Effector memory CD4-positive, alpha-beta T cell (primary cell): Measurements from ENCODE around the gene CCDC141.

Experiments
- DNase-seq, 3 donors: peaks; one replicate each; pipeline ENCODE4 v3.0.0-alpha.2; 2020
- H3K27ac ChIP-seq: 2 replicates; pipeline ENCODE4 v1.7.0; 2013; ENCODE audit warnings: mild to moderate bottlenecking, low read length, moderate library complexity; ENCODE audit not compliant: insufficient read depth, poor library complexity, severe bottlenecking
- H3K27me3 ChIP-seq: replicated peaks from 2 replicates; pipeline ENCODE4 v1.7.0; 2013; ENCODE audit warnings: mild to moderate bottlenecking, low read length; ENCODE audit not compliant: insufficient read depth, control insufficient read depth, poor library complexity, severe bottlenecking
- H3K36me3 ChIP-seq: 2 replicates; pipeline ENCODE4 v1.7.0; 2013; ENCODE audit warnings: mild to moderate bottlenecking, low read length, moderate library complexity; ENCODE audit not compliant: control insufficient read depth, insufficient read depth
- H3K4me1 ChIP-seq: 2 replicates; pipeline ENCODE4 v1.7.0; 2013; ENCODE audit warnings: low read length, mild to moderate bottlenecking; ENCODE audit not compliant: control insufficient read depth, insufficient read depth, poor library complexity, severe bottlenecking
- H3K4me3 ChIP-seq: 2 replicates; pipeline ENCODE4 v1.7.0; 2013; ENCODE audit warnings: low read length, low read depth, mild to moderate bottlenecking; ENCODE audit not compliant: insufficient read depth, poor library complexity, severe bottlenecking
- H3K9me3 ChIP-seq: 2 replicates; pipeline ENCODE4 v1.7.0; 2013; ENCODE audit warnings: mild to moderate bottlenecking, low read length, moderate library complexity; ENCODE audit not compliant: control insufficient read depth

CCDC141 gene

DNA sequence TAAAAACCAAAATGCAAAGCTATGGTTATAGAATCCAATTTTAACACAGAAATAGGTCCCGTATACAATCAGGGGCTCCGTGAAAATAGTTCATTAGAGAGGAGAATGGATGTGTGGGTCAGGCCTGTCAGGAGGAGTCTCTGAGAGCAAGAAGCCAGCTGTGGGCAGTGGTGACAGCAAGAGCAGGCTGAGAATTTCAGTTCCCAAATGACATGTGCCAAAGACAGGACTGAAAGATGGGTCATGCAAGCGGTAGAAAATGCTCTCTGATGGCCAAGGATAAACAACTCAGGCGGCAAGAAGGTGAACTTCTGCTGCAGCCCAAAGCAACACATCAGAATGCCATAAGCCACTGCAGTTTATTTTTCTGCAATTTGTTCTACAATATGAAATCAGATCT lies 100.4 kb downstream of the CCDC141 start:
- Histone ChIP-seq H3K4me3 (no peak overlapping the region), H3K36me3 (no peaks in the 10 kb centered on the region), H3K27ac (no peak overlapping the region), H3K27me3 (no peaks in the 10 kb centered on the region), H3K9me3 (no peaks in the 10 kb centered on the region), H3K4me1 (no peaks in the 10 kb centered on the region)
- DNase-seq = no peak

DNA sequence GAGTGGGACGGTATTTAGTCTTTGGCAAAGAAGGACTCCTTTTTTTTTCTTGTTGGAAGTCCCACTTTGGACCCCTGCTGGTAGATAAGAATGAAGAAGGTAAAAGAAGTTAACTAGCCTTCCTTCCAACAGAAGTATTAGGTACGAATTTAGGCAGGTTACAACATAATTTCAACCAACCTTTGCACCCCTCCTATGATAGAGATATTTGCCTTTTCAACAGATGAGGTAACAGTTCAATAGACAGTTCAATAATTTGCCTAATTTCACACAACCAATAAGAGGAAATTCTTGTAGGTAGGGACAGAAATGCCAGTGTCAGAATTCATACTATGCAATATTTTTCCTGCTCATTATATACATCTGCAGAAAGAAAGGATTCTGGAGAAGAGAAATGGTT lies 100.8 kb downstream of the CCDC141 start:
- H3K36me3 ChIP-seq = no peaks in the 10 kb centered on the region
- no peaks in the 10 kb centered on the region for H3K4me1 ChIP-seq
- no peaks in the 10 kb centered on the region for H3K9me3 ChIP-seq
- H3K27me3 ChIP-seq = no peaks in the 10 kb centered on the region
- DNase-seq = no peak
- H3K4me3 ChIP-seq = no peak overlapping the region
- H3K27ac ChIP-seq = no peak overlapping the region

GRCh38 chr2:178947006-178947405 lies 102.9 kb downstream of the CCDC141 start:
- Histone ChIP-seq H3K4me3 (no peak overlapping the region), H3K4me1 (no peaks in the 10 kb centered on the region), H3K9me3 (no peaks in the 10 kb centered on the region), H3K36me3 (no peaks in the 10 kb centered on the region), H3K27ac (no peak overlapping the region), H3K27me3 (no peaks in the 10 kb centered on the region)
- no peak for DNase-seq

DNA sequence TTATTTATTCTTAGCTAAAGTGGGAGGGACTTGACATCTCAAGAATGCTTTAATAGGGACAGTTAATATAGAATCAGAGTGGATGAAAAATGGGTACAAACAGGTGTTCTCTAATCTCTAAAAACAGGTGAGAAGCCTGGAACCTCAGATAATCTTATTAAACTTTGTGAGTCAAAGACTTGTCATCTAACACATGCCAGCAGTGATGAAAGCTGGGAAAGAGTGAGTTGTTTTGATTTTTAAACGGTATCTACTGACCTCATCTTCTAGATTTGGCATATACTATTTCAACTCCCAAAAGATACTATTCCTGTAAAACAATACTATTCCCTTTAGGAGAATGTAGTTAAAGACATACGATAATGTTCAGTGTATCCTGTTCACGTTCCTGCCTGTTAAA lies 103.4 kb downstream of the CCDC141 start:
- Histone ChIP-seq H3K9me3 (no peaks in the 10 kb centered on the region), H3K36me3 (no peaks in the 10 kb centered on the region), H3K27ac (no peak overlapping the region), H3K27me3 (no peaks in the 10 kb centered on the region), H3K4me3 (no peak overlapping the region), H3K4me1 (no peaks in the 10 kb centered on the region)
- no peak for DNase-seq

DNA sequence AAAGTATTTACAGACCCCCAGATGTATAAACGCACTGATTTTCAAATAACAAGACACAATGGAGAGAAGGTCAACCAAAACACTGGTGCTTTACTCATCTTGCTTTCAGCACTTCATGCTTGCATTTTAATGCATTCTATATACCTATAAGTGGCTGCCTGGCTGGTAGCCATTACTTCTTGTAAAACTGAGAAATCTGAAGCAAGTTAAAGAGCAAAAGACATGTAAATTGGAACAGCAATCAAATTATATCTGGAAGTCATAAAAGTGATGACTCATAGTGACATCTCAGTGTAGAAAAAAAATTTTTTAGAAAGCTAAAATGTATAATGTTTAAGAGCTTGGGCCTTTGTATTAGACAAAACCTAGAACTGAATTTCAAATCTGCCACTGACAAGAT lies 106.2 kb downstream of the CCDC141 start:
- no peak for DNase-seq
- no peaks in the 10 kb centered on the region for H3K9me3 ChIP-seq
- no peaks in the 10 kb centered on the region for H3K36me3 ChIP-seq
- no peaks in the 10 kb centered on the region for H3K4me1 ChIP-seq
- no peak overlapping the region for H3K27ac ChIP-seq
- H3K4me3 ChIP-seq = no peak overlapping the region
- H3K27me3 ChIP-seq = no peaks in the 10 kb centered on the region

DNA sequence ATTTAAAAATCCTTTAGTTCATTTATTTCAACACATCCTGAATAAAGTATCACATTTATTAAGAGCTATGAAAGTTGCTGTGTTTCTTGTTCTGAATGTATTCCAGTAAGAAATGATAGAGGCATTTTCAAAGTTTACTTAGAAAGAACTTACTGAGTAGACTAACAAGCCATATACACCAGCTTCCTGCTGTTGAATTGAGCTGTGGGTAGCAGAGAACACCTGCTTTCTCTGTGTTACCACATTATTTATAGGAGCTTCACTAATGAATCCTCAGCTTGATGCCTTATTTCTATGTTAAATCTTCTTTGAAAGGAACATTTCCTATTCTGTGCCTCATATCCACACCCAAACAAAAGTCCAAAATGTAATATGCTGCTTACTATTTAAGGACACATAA lies 115.4 kb downstream of the CCDC141 start:
- DNase-seq = no peak

DNA sequence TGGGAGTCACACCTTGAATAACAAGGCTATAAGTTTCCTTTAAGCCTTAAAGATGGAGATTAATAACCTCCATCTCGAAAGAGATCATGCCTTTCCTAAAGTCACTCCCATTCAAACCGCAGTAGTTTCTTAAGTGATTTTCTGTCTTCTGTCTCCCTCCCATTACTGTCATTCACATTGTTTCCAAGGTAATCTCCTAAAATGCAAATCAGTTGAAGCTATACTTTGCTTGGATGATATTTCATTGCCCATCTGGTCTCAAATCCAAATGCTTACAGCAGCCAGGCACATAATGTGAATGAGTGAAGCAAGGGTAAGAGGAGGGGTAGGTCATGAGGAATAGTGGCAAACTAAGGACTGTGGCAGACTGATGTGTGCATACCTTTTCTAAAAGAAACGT lies 116.4 kb downstream of the CCDC141 start:
- no peaks in the 10 kb centered on the region for H3K36me3 ChIP-seq
- no peaks in the 10 kb centered on the region for H3K9me3 ChIP-seq
- no peak for DNase-seq
- no peak overlapping the region for H3K27ac ChIP-seq
- no peaks in the 10 kb centered on the region for H3K4me1 ChIP-seq
- no peaks in the 10 kb centered on the region for H3K27me3 ChIP-seq
- H3K4me3 ChIP-seq = no peak overlapping the region

More for the DNA sequence above, 115.4 kb downstream of the CCDC141 start:
- Histone ChIP-seq H3K27ac (no peak overlapping the region), H3K4me3 (no peak overlapping the region), H3K36me3 (no peaks in the 10 kb centered on the region), H3K9me3 (no peaks in the 10 kb centered on the region), H3K4me1 (no peaks in the 10 kb centered on the region), H3K27me3 (no peaks in the 10 kb centered on the region)

- no peak overlapping the region for H3K27ac ChIP-seq
- H3K27me3 ChIP-seq = no peaks in the 10 kb centered on the region
- H3K36me3 ChIP-seq = no peaks in the 10 kb centered on the region
- H3K4me3 ChIP-seq = no peak overlapping the region
- no peaks in the 10 kb centered on the region for H3K9me3 ChIP-seq
- DNase-seq = no peak
- no peaks in the 10 kb centered on the region for H3K4me1 ChIP-seq
Observed at GRCh38 chr2:178928077-178928476, 121.9 kb downstream of the CCDC141 start.

DNA sequence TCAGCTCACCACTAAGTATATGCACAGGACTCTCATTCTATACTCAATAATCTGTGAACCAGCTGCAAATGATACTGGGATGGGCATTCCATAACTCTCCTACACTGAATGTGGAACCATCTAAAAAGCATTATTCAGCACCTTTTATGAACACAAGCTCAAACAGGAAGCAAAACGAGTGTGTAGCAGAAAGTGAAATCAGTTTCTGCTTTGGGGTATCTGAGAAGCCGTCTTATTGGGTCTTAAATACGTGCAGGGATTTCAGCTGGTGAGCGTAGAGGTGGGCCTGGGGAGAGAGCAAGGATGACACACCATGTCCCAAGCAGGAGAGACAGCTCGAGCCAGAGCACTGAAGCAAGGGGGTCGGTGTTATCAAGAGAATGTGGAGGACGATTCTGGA lies 122.8 kb downstream of the CCDC141 start:
- Histone ChIP-seq H3K4me3 (no peak overlapping the region), H3K4me1 (no peaks in the 10 kb centered on the region), H3K27ac (no peak overlapping the region), H3K36me3 (no peaks in the 10 kb centered on the region), H3K9me3 (no peaks in the 10 kb centered on the region), H3K27me3 (no peaks in the 10 kb centered on the region)
- no peak for DNase-seq

- Histone ChIP-seq H3K4me1 (no peaks in the 10 kb centered on the region), H3K4me3 (no peak overlapping the region), H3K9me3 (no peaks in the 10 kb centered on the region), H3K36me3 (no peaks in the 10 kb centered on the region), H3K27ac (no peak overlapping the region), H3K27me3 (no peaks in the 10 kb centered on the region)
- DNase-seq = no peak
Observed at GRCh38 chr2:178924817-178925216, 125.1 kb downstream of the CCDC141 start.

GRCh38 chr2:178923546-178923945 lies 126.4 kb downstream of the CCDC141 start:
- Histone ChIP-seq H3K27me3 (no peaks in the 10 kb centered on the region), H3K27ac (no peak overlapping the region), H3K4me3 (no peak overlapping the region), H3K4me1 (no peaks in the 10 kb centered on the region), H3K36me3 (no peaks in the 10 kb centered on the region), H3K9me3 (no peaks in the 10 kb centered on the region)
- no peak for DNase-seq
